CD4-positive, alpha-beta T cell treated with Interferon alpha-2 for 1 hour (primary cell): ENCODE data around the gene SMC1A.
"Not testable (repeated sequence)": the region's sequence is repeated elsewhere in the genome, so short reads cannot be mapped to it uniquely, and the experiment has no call there.

ENCODE experiments used
- DNase-seq, 2 donors: peaks; one replicate each; pipeline ENCODE4 v3.0.0-alpha.2; 2020 to 2022

Gene SMC1A

GRCh38 chrX:53422086-53422860, at the start of gene SMC1A:
Gene SMC1A, minus strand, starts transcription at chrX:53422654. Its CDS starts 54 bp downstream, at chrX:53422600.
- DNase-seq: peak; percentile 97 to 100

- no peak for DNase-seq
Observed at GRCh38 chrX:53471346-53471745, 48.9 kb upstream of the SMC1A start.

- not testable (repeated sequence) for DNase-seq
Observed at GRCh38 chrX:53468659-53469058, 46.2 kb upstream of the SMC1A start.

GRCh38 chrX:53458082-53458481, 35.6 kb upstream of the SMC1A start:
- DNase-seq: no peak

- no peak for DNase-seq
Observed at GRCh38 chrX:53456254-53456653, 33.8 kb upstream of the SMC1A start.

GRCh38 chrX:53452812-53453211, 30.4 kb upstream of the SMC1A start:
- no peak for DNase-seq

- no peak for DNase-seq
Observed at GRCh38 chrX:53449632-53450031, 27.2 kb upstream of the SMC1A start.

- DNase-seq: no peak
Observed at GRCh38 chrX:53447441-53447840, 25.0 kb upstream of the SMC1A start.

- DNase-seq: peak; percentile 33 to 59
Observed at GRCh38 chrX:53445977-53446376, 23.5 kb upstream of the SMC1A start.

- DNase-seq: no peak
Observed at GRCh38 chrX:53442322-53442631, 19.8 kb upstream of the SMC1A start.

- peak; percentile 81 to 82 for DNase-seq
Observed at GRCh38 chrX:53441531-53442321, 19.3 kb upstream of the SMC1A start.

GRCh38 chrX:53440621-53441517, 18.4 kb upstream of the SMC1A start:
- peak in 1 of 2 donors; percentile 44 for DNase-seq

GRCh38 chrX:53440101-53440500, 17.6 kb upstream of the SMC1A start:
- DNase-seq: no peak

- no peak for DNase-seq
Observed at GRCh38 chrX:53438832-53439230, 16.4 kb upstream of the SMC1A start.

- no peak for DNase-seq
Observed at GRCh38 chrX:53438174-53438831, 15.8 kb upstream of the SMC1A start.

GRCh38 chrX:53437206-53437605, 14.8 kb upstream of the SMC1A start:
- DNase-seq: no peak

GRCh38 chrX:53435997-53436396, 13.5 kb upstream of the SMC1A start:
- DNase-seq: peak; percentile 76 to 79

- DNase-seq: peak; percentile 86 to 88
Observed at GRCh38 chrX:53433651-53434639, 11.5 kb upstream of the SMC1A start, which contains the start of gene HSD17B10. Gene HSD17B10, minus strand, starts transcription at chrX:53434370. Its CDS starts 25 bp downstream, at chrX:53434345.

- DNase-seq: no peak
Observed at GRCh38 chrX:53430231-53430630, 7.8 kb upstream of the SMC1A start.

GRCh38 chrX:53429755-53430154, 7.3 kb upstream of the SMC1A start:
- no peak for DNase-seq

- DNase-seq: no peak
Observed at GRCh38 chrX:53422861-53423306, 430 bp upstream of the SMC1A start, which contains the start of gene RIBC1. Gene RIBC1, plus strand, starts transcription at chrX:53422873. Its CDS starts 3,404 bp downstream, at chrX:53426277.
